HG03060 (cell line): ENCODE measurements around the gene ASPDH.
"Not testable (repeated sequence)": the region's sequence is repeated elsewhere in the genome, so short reads cannot be mapped to it uniquely, and the experiment has no call there.

ENCODE experiments used
- ATAC-seq: cut with Tn5 transposase; IDR thresholded peaks from one replicate; pipeline ENCODE4 v1.9.1; 2021; ENCODE audit warnings: low read depth, moderate number of reproducible peaks; ENCODE audit not compliant: unreplicated experiment

Gene ASPDH

DNA sequence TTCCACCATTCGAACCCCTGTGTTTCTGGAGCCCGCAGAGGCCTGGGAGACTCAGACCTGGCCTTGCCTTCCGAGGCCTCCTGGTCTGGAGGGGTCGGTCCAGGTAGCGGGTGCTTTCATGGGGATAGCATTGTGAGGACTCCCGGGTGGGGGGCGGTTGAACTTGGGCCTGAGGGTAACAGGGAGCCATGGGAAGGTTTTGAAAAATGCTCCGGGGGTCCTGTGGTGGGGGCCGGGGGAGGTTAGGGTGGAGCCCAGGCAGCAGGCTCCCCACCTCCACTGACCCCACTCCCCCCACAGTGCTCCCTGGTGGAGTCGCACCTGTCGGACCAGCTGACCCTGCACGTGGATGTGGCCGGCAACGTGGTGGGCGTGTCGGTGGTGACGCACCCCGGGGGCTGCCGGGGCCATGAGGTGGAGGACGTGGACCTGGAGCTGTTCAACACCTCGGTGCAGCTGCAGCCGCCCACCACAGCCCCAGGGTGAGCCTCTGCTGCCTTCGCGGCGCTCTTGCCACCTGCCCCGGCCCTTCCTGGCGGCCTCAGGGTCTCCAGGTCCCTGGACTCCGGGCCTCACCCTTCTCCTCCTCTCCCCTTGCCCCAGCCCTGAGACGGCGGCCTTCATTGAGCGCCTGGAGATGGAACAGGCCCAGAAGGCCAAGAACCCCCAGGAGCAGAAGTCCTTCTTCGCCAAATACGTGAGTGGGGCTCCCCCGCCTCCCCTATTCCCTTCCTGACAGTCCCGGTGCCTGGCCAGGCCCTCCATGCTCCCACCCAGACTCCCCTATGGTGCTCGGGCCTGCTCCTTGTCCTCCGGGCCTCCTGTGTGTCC is 33.2 kb downstream of the ASPDH start:
- no peak for ATAC-seq

GRCh38 chr19:50479761-50480251 is 33.9 kb downstream of the ASPDH start:
- no peak for ATAC-seq

GRCh38 chr19:50478901-50479715 is 34.6 kb downstream of the ASPDH start:
- ATAC-seq = no peak

DNA sequence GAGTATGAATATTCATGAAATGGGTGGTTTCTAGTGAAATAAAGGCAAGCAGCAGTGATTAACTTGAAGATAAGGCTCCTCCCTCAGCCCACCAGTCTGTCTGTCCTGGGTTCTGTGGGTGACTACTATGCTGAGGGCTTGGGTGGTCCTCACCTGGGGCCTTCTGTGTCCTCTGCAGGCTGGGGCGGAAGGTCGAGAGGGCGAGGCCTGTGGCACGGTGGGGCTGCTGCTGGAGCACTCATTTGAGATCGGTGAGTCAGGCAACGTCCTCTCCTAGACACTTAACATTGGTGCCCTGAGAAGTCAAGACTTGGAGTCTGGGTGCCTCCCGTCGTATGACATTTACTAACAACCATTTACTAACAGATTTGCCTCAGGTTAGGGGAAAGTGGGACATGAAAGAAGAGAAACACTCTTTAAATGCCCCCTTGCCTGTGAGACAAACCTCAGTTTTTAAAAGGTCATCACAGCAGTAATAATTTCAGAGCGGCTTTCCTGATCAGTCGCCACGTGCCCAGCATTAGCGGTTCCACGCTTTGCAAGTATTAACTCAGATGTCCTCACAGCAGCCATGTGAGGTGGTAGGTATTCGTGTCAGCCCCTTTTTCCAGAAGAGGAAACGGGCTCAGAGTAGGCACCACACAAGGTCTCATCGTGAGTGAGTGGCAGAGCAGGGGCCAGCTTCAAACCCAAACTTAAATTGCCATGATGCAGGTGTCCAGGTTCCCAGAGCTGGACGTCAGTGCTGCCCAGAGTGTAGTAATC is 35.8 kb downstream of the ASPDH start:
- ATAC-seq = no peak

DNA sequence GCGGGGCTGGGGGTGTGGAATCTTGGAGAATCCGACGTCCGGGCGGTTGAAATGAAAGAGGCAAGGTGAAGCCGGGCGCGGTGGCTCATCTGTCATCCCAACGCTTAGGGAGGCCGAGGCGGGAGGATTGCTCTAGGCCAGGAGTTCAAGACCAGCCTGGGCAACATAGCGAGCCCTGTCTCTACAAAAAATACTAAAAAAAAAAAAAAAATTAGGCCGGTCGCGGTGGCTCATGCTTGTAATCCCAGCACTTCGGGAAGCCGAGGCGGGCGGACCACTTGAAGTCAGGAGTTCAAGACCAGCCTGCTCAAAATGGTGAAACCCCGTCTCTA is 36.8 kb downstream of the ASPDH start:
- no peak for ATAC-seq

- ATAC-seq = no peak
Observed at GRCh38 chr19:50476224-50476906, 37.3 kb downstream of the ASPDH start, which contains the start of the genes EMC10 and GARIN5A. TSS of gene EMC10 (plus strand) at chr19:50476507. CDS start at chr19:50476545, 38 bp downstream. TSS of gene GARIN5A (minus strand) at chr19:50476848. CDS start at chr19:50476388, 460 bp downstream.

DNA sequence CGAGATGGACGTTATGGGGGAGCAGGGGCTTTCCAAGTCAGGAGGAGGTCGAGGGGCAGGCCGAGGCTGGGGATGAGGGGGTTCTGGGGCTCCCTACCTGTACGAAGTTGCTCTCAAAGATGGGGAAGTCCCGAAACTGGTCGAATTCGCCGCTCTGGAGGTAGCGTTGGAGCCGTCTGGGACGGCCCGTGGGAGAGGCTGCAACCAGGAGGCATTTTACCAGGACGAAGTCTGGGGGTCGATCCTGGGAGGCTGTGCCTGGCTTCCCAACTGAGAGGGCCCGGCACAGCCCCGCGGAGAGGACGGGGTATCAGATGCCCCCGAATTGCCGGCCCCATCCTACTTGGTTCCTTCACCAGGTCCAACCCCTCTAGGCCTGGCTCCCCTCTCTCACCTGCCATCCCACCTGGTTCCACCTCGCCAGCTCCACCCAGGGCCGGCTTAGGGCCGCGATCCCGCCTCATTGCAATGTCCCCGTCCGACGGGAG is 37.9 kb downstream of the ASPDH start:
- no peak for ATAC-seq

DNA sequence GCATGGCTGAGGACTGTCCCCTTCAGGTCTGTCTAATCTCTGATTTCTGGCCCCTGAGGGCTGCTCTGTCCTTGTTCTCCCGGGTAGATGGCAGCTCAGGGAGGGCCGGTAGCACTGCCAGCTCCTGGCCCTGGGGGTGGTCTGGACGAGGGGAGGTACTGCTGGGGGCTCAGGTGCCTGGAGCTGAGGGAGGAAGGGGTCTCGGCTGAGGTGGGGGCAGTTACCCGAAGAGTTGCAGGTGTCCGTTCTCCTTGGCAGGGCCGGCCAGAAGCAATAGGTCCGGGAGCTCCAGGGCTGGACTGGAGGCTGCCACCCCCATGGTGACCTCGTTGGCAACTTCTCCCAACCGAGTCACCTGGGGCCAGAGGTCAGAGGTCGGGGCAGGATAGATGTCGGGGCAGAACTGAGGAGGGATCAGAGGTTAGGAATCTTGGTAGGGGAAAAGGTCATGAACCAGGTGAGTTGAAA is 38.6 kb downstream of the ASPDH start:
- no peak for ATAC-seq

GRCh38 chr19:50473336-50473735 is 40.4 kb downstream of the ASPDH start:
- ATAC-seq = not testable (repeated sequence)

DNA sequence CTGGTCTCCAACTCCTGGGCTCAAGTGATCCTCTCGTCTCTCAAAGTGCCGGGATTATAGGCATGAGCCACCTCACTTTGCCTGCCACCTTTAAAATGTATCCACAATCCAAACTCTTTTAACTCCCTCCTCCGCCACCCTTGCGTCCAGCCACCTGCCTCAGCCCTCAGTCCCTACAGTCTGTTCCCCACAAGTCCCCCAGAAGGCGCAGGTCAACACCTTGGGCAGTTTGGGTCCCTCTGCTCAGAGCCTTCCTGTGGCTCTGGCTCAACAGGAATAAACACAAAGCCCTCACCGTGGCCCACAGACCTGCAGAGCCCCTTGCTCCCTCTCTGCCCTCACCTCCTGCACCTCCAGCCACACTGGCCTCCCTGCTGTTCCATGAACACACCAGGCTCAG is 44.9 kb downstream of the ASPDH start:
- no peak for ATAC-seq

- no peak for ATAC-seq
Observed at GRCh38 chr19:50467566-50467965, 46.1 kb downstream of the ASPDH start.

- no peak for ATAC-seq
Observed at GRCh38 chr19:50466706-50467039, 47.0 kb downstream of the ASPDH start.

DNA sequence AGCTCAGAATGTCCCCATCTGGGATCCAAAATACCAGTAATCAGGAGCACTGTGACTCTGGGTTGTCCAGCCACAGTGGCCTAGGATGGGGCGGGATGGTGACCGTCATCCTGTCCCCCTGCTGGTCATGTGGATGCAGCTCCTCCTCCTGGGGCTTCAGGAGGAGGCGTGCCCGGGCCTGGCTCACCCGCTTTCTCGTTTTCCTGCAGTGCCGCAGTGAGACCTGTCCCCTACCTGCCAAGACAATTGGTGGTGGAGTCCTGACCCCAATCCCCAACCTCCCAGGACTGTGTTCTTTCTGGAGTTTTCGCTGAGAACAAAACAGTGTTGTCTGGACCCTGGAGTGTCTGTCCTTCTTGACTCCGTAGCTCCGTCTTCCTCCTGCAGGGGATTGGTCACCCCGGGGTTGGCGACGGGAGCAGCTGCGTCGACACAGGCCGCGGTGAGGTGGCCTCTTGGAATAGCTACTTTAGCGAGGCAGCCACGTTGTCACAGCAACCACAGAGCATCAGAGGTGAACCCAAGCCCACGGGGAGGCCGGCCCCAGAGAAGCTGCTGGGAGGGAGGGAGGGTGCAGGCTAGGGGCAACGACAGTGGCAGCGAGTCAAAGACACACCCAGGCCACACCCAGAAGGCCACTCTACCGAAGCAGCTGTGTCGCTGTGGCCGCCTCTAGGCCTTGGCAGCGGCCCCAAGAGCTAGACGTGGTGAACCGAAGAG is 47.6 kb downstream of the ASPDH start:
- no peak for ATAC-seq

GRCh38 chr19:50465000-50465399 is 48.7 kb downstream of the ASPDH start:
- no peak for ATAC-seq

GRCh38 chr19:50464348-50464747 is 49.4 kb downstream of the ASPDH start:
- ATAC-seq = no peak

GRCh38 chr19:50462970-50463369 is 50.7 kb downstream of the ASPDH start:
- no peak for ATAC-seq
